ENCODE data around the gene ZDHHC17. TPM values are rescaled to one million over a fixed set of nuclear protein-coding genes. Genes with fewer than 3 reads are reported as not detected.

The ZDHHC17 gene
- total RNA-seq, 1 donor from 2014 or later: 26.1 TPM

- H3K4me3 ChIP-seq (ENCODE audit: low read depth, low read length): no peak overlapping the region
- TF ChIP-seq, protein P1, sequence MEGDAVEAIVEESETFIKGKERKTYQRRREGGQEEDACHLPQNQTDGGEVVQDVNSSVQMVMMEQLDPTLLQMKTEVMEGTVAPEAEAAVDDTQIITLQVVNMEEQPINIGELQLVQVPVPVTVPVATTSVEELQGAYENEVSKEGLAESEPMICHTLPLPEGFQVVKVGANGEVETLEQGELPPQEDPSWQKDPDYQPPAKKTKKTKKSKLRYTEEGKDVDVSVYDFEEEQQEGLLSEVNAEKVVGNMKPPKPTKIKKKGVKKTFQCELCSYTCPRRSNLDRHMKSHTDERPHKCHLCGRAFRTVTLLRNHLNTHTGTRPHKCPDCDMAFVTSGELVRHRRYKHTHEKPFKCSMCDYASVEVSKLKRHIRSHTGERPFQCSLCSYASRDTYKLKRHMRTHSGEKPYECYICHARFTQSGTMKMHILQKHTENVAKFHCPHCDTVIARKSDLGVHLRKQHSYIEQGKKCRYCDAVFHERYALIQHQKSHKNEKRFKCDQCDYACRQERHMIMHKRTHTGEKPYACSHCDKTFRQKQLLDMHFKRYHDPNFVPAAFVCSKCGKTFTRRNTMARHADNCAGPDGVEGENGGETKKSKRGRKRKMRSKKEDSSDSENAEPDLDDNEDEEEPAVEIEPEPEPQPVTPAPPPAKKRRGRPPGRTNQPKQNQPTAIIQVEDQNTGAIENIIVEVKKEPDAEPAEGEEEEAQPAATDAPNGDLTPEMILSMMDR (IDR thresholded peaks at IDR 0.05; ENCODE audit: insufficient read depth, low read length, severe bottlenecking): no peak
- no peaks in the 10 kb centered on the region for H3K27me3 ChIP-seq (ENCODE audit: control insufficient read depth, insufficient read depth, low read length)
- no peaks in the 10 kb centered on the region for H3K36me3 ChIP-seq (ENCODE audit: control insufficient read depth, insufficient read depth, low read length)
- FAIRE-seq (no peak), DNase-seq (ENCODE audit: low read depth) (no peak)
Measured at GRCh38 chr12:76792828-76793227, 28.9 kb downstream of the ZDHHC17 start.

- TF ChIP-seq, protein P1 (IDR thresholded peaks at IDR 0.05; ENCODE audit: insufficient read depth, low read length, severe bottlenecking): no peak
Measured at GRCh38 chr12:76798864-76799263, 34.9 kb downstream of the ZDHHC17 start.

DNA sequence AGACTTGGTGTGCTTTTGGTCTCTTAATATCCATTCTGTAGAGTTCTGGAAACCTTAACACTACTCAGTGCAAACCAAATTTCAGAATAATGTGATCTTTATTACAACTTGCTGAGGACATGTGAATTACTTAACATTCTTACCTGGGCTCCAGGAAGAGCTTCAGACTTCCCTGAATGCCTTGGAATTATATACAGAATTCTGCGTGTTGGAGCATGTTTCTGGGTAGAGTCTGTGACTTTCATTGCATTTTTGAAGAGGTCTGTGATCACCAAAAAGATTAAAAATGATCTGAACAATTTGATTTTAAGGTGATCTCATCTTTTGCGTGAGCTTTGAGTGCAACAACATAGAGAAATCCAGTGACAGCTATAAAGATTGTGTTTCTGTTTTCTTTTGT is 35.4 kb downstream of the ZDHHC17 start:
- H3K36me3 ChIP-seq (ENCODE audit: control insufficient read depth, insufficient read depth, low read length): no peaks in the 10 kb centered on the region
- no peak overlapping the region for H3K4me3 ChIP-seq (ENCODE audit: low read depth, low read length)
- H3K27me3 ChIP-seq (ENCODE audit: control insufficient read depth, insufficient read depth, low read length): no peaks in the 10 kb centered on the region
- FAIRE-seq (no peak), DNase-seq (ENCODE audit: low read depth) (peak; percentile 85)
- TF ChIP-seq, protein P1 (IDR thresholded peaks at IDR 0.05; ENCODE audit: insufficient read depth, low read length, severe bottlenecking): no peak

More at GRCh38 chr12:76798864-76799263, 34.9 kb downstream of the ZDHHC17 start:
- H3K4me3 ChIP-seq (ENCODE audit: low read depth, low read length): no peak overlapping the region
- FAIRE-seq: no peak
- H3K27me3 ChIP-seq (ENCODE audit: control insufficient read depth, insufficient read depth, low read length): no peaks in the 10 kb centered on the region
- DNase-seq (ENCODE audit: low read depth): no peak
- H3K36me3 ChIP-seq (ENCODE audit: control insufficient read depth, insufficient read depth, low read length): no peaks in the 10 kb centered on the region

GRCh38 chr12:76802060-76802459 is 38.1 kb downstream of the ZDHHC17 start:
- no peak for DNase-seq (ENCODE audit: low read depth)
- FAIRE-seq: no peak
- TF ChIP-seq, protein P1 (IDR thresholded peaks at IDR 0.05; ENCODE audit: insufficient read depth, low read length, severe bottlenecking): no peak
- H3K4me3 ChIP-seq (ENCODE audit: low read depth, low read length): no peak overlapping the region
- H3K36me3 ChIP-seq (ENCODE audit: control insufficient read depth, insufficient read depth, low read length): no peaks in the 10 kb centered on the region
- no peaks in the 10 kb centered on the region for H3K27me3 ChIP-seq (ENCODE audit: control insufficient read depth, insufficient read depth, low read length)

DNA sequence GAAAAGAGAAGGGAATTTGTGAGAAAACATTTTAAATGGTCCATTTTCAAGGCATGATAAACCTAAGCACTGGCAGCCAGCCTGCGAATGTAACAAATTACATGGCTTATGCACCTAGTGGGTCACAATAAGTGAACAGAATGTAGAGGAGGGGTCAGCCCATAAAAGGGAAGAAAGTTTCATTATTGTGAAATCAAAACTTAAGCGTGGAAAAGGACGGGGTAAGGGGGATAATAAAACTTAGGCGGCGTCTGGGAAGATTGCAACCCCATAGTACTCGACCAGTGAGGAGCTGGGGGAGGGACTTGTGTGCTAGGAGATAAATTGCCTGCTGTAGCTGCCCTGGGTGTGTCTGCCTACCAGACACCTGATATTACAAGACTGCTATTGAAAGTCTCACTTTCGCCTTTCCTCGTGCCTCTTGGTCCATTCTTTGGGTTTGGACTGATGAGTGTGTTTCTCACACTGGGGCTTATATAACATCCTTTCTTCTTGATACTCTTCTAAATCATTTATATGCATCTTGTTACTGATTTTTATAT is 40.6 kb downstream of the ZDHHC17 start:
- no peak overlapping the region for H3K4me3 ChIP-seq (ENCODE audit: low read depth, low read length)
- FAIRE-seq (no peak), DNase-seq (ENCODE audit: low read depth) (no peak)

More for the DNA sequence above, 40.6 kb downstream of the ZDHHC17 start:
- Histone ChIP-seq H3K36me3 (ENCODE audit: control insufficient read depth, insufficient read depth, low read length) (no peaks in the 10 kb centered on the region), H3K27me3 (ENCODE audit: control insufficient read depth, insufficient read depth, low read length) (no peaks in the 10 kb centered on the region)
- TF ChIP-seq, protein P1 (IDR thresholded peaks at IDR 0.05; ENCODE audit: insufficient read depth, low read length, severe bottlenecking): no peak

Data from bronchial epithelial cell (primary cell).